SK-N-SH treated with all-trans-retinoic acid at 6 μM for 48 hours (cell line): ENCODE data around the gene GPATCH2L.

Experiments
- ATAC-seq: fragments of 200-7000 bp; cut with Tn5 transposase; 3 replicates; pipeline ENCODE4 v1.9.1; 2020; ENCODE audit warnings: mild to moderate bottlenecking, moderate library complexity
- ARNTL ChIP-seq: fragments of 450-650 bp; formaldehyde crosslinking; IDR thresholded peaks from 2 replicates; pipeline ENCODE4 v1.5.0; 2020; ENCODE audit warnings: low read depth, mild to moderate bottlenecking, moderate library complexity, borderline replicate concordance
- BACH2 ChIP-seq: fragments of 250-450 bp; sonication (Bioruptor Pico); IDR thresholded peaks from 2 replicates; pipeline ENCODE4 v1.9.0; 2021; ENCODE audit warnings: mild to moderate bottlenecking, borderline replicate concordance
- CREB5 ChIP-seq: fragments of 250-450 bp; sonication (Bioruptor Pico); IDR thresholded peaks from 2 replicates; pipeline ENCODE4 v1.5.1; 2020; ENCODE audit warnings: low read depth, mild to moderate bottlenecking, moderate library complexity
- CSDC2 ChIP-seq: fragments of 250-450 bp; sonication (Bioruptor Pico); IDR thresholded peaks from 2 replicates; pipeline ENCODE4 v1.5.0; 2020; ENCODE audit warnings: mild to moderate bottlenecking, moderate library complexity
- CSRNP3 ChIP-seq: fragments of 250-450 bp; sonication (Bioruptor Pico); IDR thresholded peaks from 2 replicates; pipeline ENCODE4 v1.5.1; 2021; ENCODE audit warnings: mild to moderate bottlenecking, moderate library complexity
- ESRRG ChIP-seq: fragments of 250-450 bp; sonication (Bioruptor Pico); IDR thresholded peaks from 2 replicates; pipeline ENCODE4 v1.6.1; 2021; ENCODE audit warnings: mild to moderate bottlenecking
- GLIS3 ChIP-seq: fragments of 250-450 bp; sonication (Bioruptor Pico); IDR thresholded peaks from 2 replicates; pipeline ENCODE4 v1.5.0; 2020; ENCODE audit warnings: mild to moderate bottlenecking, moderate library complexity
- ISL1 ChIP-seq: fragments of 250-450 bp; sonication (Bioruptor Pico); IDR thresholded peaks from 2 replicates; pipeline ENCODE4 v2.1.2; 2022; ENCODE audit warnings: mild to moderate bottlenecking, moderate library complexity
- OSR1 ChIP-seq: fragments of 250-450 bp; sonication (Bioruptor Pico); IDR thresholded peaks from 2 replicates; pipeline ENCODE4 v1.8.0; 2022; ENCODE audit warnings: moderate library complexity, mild to moderate bottlenecking, inconsistent platforms
- PATZ1 ChIP-seq: fragments of 250-450 bp; sonication (Bioruptor Pico); IDR thresholded peaks from 2 replicates; pipeline ENCODE4 v1.8.0; 2020; ENCODE audit warnings: mild to moderate bottlenecking, moderate library complexity, borderline replicate concordance
- POU6F1 ChIP-seq: fragments of 250-450 bp; sonication (Bioruptor Pico); IDR thresholded peaks from 2 replicates; pipeline ENCODE4 v1.8.0; 2021; ENCODE audit warnings: low read depth, mild to moderate bottlenecking, moderate library complexity, borderline replicate concordance
- PPARA ChIP-seq: fragments of 250-450 bp; sonication (Bioruptor Pico); IDR thresholded peaks from 2 replicates; pipeline ENCODE4 v1.5.0; 2020; ENCODE audit warnings: mild to moderate bottlenecking, borderline replicate concordance
- RARB ChIP-seq: fragments of 250-450 bp; sonication (Bioruptor Pico); IDR thresholded peaks from 2 replicates; pipeline ENCODE4 v1.8.0; 2021; ENCODE audit warnings: mild to moderate bottlenecking, moderate library complexity
- SNAI2 ChIP-seq: fragments of 250-450 bp; sonication (Bioruptor Pico); IDR thresholded peaks from 2 replicates; pipeline ENCODE4 v1.5.0; 2020; ENCODE audit warnings: mild to moderate bottlenecking, moderate library complexity
- TCF4 ChIP-seq: fragments of 250-450 bp; sonication (Bioruptor Pico); IDR thresholded peaks from 2 replicates; pipeline ENCODE4 v1.8.0; 2021; ENCODE audit warnings: mild to moderate bottlenecking, moderate library complexity, borderline replicate concordance
- TOX ChIP-seq: fragments of 250-450 bp; sonication (Bioruptor Pico); IDR thresholded peaks from 2 replicates; pipeline ENCODE4 v1.8.0; 2021; ENCODE audit warnings: mild to moderate bottlenecking, moderate library complexity, borderline replicate concordance
- TSHZ2 ChIP-seq: fragments of 250-450 bp; sonication (Bioruptor Pico); IDR thresholded peaks from 2 replicates; pipeline ENCODE4 v1.5.0; 2020; ENCODE audit warnings: mild to moderate bottlenecking, moderate library complexity
- ZC3H10 ChIP-seq: fragments of 250-450 bp; sonication (Bioruptor Pico); IDR thresholded peaks from 2 replicates; pipeline ENCODE4 v1.5.1; 2021; ENCODE audit warnings: mild to moderate bottlenecking, moderate library complexity
- ZFP3 ChIP-seq: fragments of 250-450 bp; sonication (Bioruptor Pico); IDR thresholded peaks from 2 replicates; pipeline ENCODE4 v1.5.0; 2020; ENCODE audit warnings: mild to moderate bottlenecking, moderate library complexity
- ZFP30 ChIP-seq: fragments of 450-650 bp; formaldehyde crosslinking; IDR thresholded peaks from 2 replicates; pipeline ENCODE4 v1.5.0; 2022; ENCODE audit warnings: mild to moderate bottlenecking, moderate library complexity
- ZNF565 ChIP-seq: fragments of 450-650 bp; formaldehyde crosslinking; conservative IDR thresholded peaks from 2 replicates; pipeline ENCODE4 v1.5.0; 2020; ENCODE audit warnings: low read depth, mild to moderate bottlenecking, moderate library complexity
- ZNF70 ChIP-seq: fragments of 450-650 bp; formaldehyde crosslinking; IDR thresholded peaks from 2 replicates; pipeline ENCODE4 v1.5.0; 2020; ENCODE audit warnings: mild to moderate bottlenecking, moderate library complexity
- ZNF8 ChIP-seq: fragments of 450-650 bp; formaldehyde crosslinking; IDR thresholded peaks from 2 replicates; pipeline ENCODE4 v1.5.0; 2020; ENCODE audit warnings: mild to moderate bottlenecking, moderate library complexity

The GPATCH2L gene

GRCh38 chr14:76205708-76206107 lies 54.0 kb downstream of the GPATCH2L start:
- TF ChIP-seq ZNF565 (CRISPR knock-in tag) (no peak), POU6F1 (CRISPR knock-in tag) (no peak), SNAI2 (CRISPR knock-in tag) (no peak), ZC3H10 (CRISPR knock-in tag) (no peak), CSRNP3 (no peak), TOX (CRISPR knock-in tag) (no peak), BACH2 (CRISPR knock-in tag) (no peak), OSR1 (no peak), PATZ1 (CRISPR knock-in tag) (no peak)
- ATAC-seq: no peak

- ATAC-seq: no peak
- TF ChIP-seq ISL1 (CRISPR knock-in tag) (no peak), ARNTL (CRISPR knock-in tag) (no peak), ZFP3 (no peak), ZNF70 (CRISPR knock-in tag) (no peak), RARB (CRISPR knock-in tag) (no peak), TSHZ2 (CRISPR knock-in tag) (no peak), TCF4 (CRISPR knock-in tag) (no peak), ZC3H10 (CRISPR knock-in tag) (no peak)
These were observed 56.6 kb downstream of the GPATCH2L start for GRCh38 chr14:76208340-76208739.

- TF ChIP-seq CREB5 (CRISPR knock-in tag): no peak
- no peak for TF ChIP-seq ZFP3
- no peak for TF ChIP-seq PPARA (CRISPR knock-in tag)
- no peak for TF ChIP-seq PATZ1 (CRISPR knock-in tag)
- TF ChIP-seq ARNTL (CRISPR knock-in tag): no peak
- TF ChIP-seq ZNF8 (CRISPR knock-in tag): no peak
- TF ChIP-seq RARB (CRISPR knock-in tag): no peak
- TF ChIP-seq ISL1 (CRISPR knock-in tag): no peak
- TF ChIP-seq ESRRG (CRISPR knock-in tag): no peak
- TF ChIP-seq ZNF565 (CRISPR knock-in tag): no peak
- no peak for TF ChIP-seq CSDC2 (CRISPR knock-in tag)
- no peak for TF ChIP-seq ZFP30
- TF ChIP-seq TOX (CRISPR knock-in tag): no peak
- no peak for TF ChIP-seq SNAI2 (CRISPR knock-in tag)
- no peak for TF ChIP-seq GLIS3 (CRISPR knock-in tag)
- no peak for TF ChIP-seq TCF4 (CRISPR knock-in tag)
- TF ChIP-seq OSR1: no peak
- ATAC-seq: no peak
These were observed 60.5 kb downstream of the GPATCH2L start for GRCh38 chr14:76212242-76212641.
